Measurements from ENCODE around the gene ATP10B.

DNA sequence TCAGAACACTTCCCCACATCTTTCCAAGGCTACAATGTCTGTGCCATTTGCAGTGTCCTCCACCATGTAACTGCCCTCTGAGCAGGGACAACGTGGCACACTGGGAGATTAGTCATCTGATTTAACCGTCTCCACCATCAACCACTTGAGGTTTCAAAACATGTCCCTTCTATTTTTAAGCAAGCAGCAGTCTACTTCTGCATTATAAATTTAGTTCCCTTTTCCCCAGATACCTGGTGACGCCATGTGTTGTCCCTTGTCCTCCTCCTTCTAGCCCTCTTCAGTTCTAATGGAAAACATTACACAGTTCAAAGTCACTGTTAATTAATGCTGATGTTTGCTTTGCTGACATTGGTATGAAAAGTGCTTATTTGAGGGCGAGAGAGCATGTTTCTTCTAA is 52.8 kb downstream of the ATP10B start:
- no peak for TF ChIP-seq CTCF (IDR thresholded peaks at IDR 0.05)
- TF ChIP-seq POLR2A (IDR thresholded peaks at IDR 0.05), result no peak
- TF ChIP-seq POLR2AphosphoS5 (IDR thresholded peaks at IDR 0.05; ENCODE audit: insufficient read depth in 1 of 2, low read depth in 1 of 2), result no peak

Measured in vagina (tissue), 2 donors.